Esophagus muscularis mucosa (tissue), 3 donors: ENCODE measurements around the gene ZNF467.

ENCODE experiments used
- CTCF ChIP-seq, 3 experiments: fragments of 200-600 bp in 2 of 3; fragments of 450-650 bp in 1 of 3; sonication (generic) in 2 of 3; IDR thresholded peaks; one replicate each; pipeline ENCODE4 v1.5.1; 2017 to 2019; ENCODE audit warnings: antibody characterized with exemption in 3 of 3, mild to moderate bottlenecking in 2 of 3, moderate library complexity in 1 of 3
- POLR2AphosphoS5 ChIP-seq, 2 donors: sonication (generic); formaldehyde crosslinking; IDR thresholded peaks; one replicate each; pipeline ENCODE4 v1.6.1; 2017; ENCODE audit warnings: antibody characterized with exemption in 2 of 2

DNA sequence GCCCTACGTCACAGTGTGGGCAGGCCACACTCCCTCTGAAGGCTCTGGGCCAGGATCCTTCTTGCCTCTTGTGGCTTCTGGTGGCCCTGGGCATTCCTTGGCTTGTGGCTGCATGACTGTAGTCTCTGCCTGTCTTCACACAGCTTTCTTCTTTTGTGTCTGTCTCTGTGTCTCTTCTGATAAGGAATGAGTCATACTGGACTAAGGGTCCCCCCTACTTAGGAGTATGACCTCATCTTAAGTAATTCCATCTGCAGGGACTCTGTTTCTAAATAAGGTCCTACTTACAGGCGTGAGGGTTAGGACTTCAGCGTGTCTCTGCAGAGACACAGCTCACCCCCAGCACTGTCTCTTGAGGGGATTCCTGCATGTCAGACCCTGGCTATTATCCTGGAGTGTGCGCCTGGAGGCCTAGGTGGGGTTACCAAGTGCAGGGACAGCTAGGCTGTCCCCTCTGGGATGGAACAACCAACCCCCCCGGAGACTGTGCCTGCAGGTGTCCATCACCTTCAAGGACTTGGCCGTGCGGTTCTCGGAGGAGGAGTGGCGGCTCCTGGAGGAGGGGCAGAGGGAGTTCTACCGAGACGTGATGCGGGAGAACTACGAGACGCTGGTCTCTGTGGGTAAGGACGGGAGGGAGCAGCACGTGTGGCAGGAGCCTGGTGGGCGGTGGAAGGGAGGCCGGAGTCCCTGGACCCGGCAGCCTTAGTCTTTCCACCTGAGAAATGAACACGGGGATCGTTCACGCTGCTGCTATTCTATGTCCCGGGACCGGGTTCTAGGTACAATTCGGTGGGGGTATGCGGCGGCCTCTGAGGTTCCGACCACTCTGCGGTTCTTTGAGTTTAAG lies 54.1 kb downstream of the ZNF467 start:
- no peak for TF ChIP-seq CTCF (IDR thresholded peaks at IDR 0.05)
- TF ChIP-seq POLR2AphosphoS5 (IDR thresholded peaks at IDR 0.05), result no peak
